NCI-H1092 treated with DMSO at 0.1 percent for 48 hours (cell line): ENCODE data around the gene MGRN1.

Experiments
- DNase-seq: peaks from one replicate; lab custom pipeline; 2025; lab: John Stamatoyannopoulos, UW

Gene MGRN1

GRCh38 chr16:4654011-4654963, 29.7 kb downstream of the MGRN1 start:
- no peak for DNase-seq

GRCh38 chr16:4654964-4655590, 30.5 kb downstream of the MGRN1 start:
- no peak for DNase-seq

- DNase-seq: no peak
Measured at GRCh38 chr16:4655801-4656200, 31.2 kb downstream of the MGRN1 start.

- no peak for DNase-seq
Measured at GRCh38 chr16:4656221-4656620, 31.6 kb downstream of the MGRN1 start.

- no peak for DNase-seq
Measured at GRCh38 chr16:4656695-4657686, 32.4 kb downstream of the MGRN1 start.

GRCh38 chr16:4659363-4660353, 35.0 kb downstream of the MGRN1 start:
- peak; percentile 4 for DNase-seq

- DNase-seq: peak; percentile 88
Measured at GRCh38 chr16:4660454-4661007, 35.9 kb downstream of the MGRN1 start.

- peak; percentile 94 for DNase-seq
Measured at GRCh38 chr16:4661661-4662060, 37.0 kb downstream of the MGRN1 start.

- DNase-seq: peak; percentile 32
Measured at GRCh38 chr16:4663465-4663776, 38.8 kb downstream of the MGRN1 start.

- DNase-seq: peak; percentile 32
Measured at GRCh38 chr16:4663777-4664465, 39.3 kb downstream of the MGRN1 start.

GRCh38 chr16:4664538-4665418, 40.2 kb downstream of the MGRN1 start:
- DNase-seq: no peak

GRCh38 chr16:4666537-4667202, 42.0 kb downstream of the MGRN1 start:
- no peak for DNase-seq

- peak; percentile 43 for DNase-seq
Measured at GRCh38 chr16:4667203-4667963, 42.8 kb downstream of the MGRN1 start.

GRCh38 chr16:4668313-4668960, 43.8 kb downstream of the MGRN1 start:
- DNase-seq: no peak

GRCh38 chr16:4673387-4674046, 48.9 kb downstream of the MGRN1 start:
- no peak for DNase-seq

GRCh38 chr16:4674926-4675530, 50.4 kb downstream of the MGRN1 start:
- DNase-seq: no peak
